Hypothalamus (tissue), 51 donors: Measurements from ENCODE around the gene ABR.
A peak's percentile ranks its signal among the peaks of the same experiment; 100 is the strongest.
"Not testable (repeated sequence)": the region's sequence is repeated elsewhere in the genome, so short reads cannot be mapped to it uniquely, and the experiment has no call there.

Experiments used
- DNase-seq, 51 donors: peaks; one replicate each; lab custom pipeline; 2025; lab: John Stamatoyannopoulos, UW

The ABR gene

GRCh38 chr17:1107777-1108477 is 71.9 kb downstream of the ABR start:
- DNase-seq, result peak in 3 of 51 donors; percentile 20 to 50 (median 35)

- no peak for DNase-seq
Measured at GRCh38 chr17:1107083-1107776, 72.6 kb downstream of the ABR start.

GRCh38 chr17:1104222-1104621 is 75.6 kb downstream of the ABR start:
- no peak for DNase-seq

GRCh38 chr17:1100382-1100781 is 79.4 kb downstream of the ABR start:
- DNase-seq, result peak in 1 of 51 donors; percentile 22

- DNase-seq, result no peak
Measured at GRCh38 chr17:1099242-1099641, 80.5 kb downstream of the ABR start.

GRCh38 chr17:1097972-1098744 is 81.6 kb downstream of the ABR start:
- not testable (repeated sequence) for DNase-seq

GRCh38 chr17:1096215-1096614 is 83.6 kb downstream of the ABR start:
- DNase-seq, result no peak

GRCh38 chr17:1095853-1096173 is 84.0 kb downstream of the ABR start:
- no peak for DNase-seq

- DNase-seq, result peak in 18 of 51 donors; percentile 10 to 52 (median 26)
Measured at GRCh38 chr17:1095090-1095852, 84.5 kb downstream of the ABR start.

GRCh38 chr17:1094591-1094990 is 85.2 kb downstream of the ABR start:
- DNase-seq, result no peak

GRCh38 chr17:1091900-1092299 is 87.9 kb downstream of the ABR start:
- DNase-seq, result no peak

GRCh38 chr17:1091190-1091534 is 88.6 kb downstream of the ABR start:
- no peak for DNase-seq

- no peak for DNase-seq
Measured at GRCh38 chr17:1090465-1091189, 89.2 kb downstream of the ABR start.

GRCh38 chr17:1089915-1090314 is 89.9 kb downstream of the ABR start:
- peak in 35 of 51 donors; percentile 21 to 79 (median 47) for DNase-seq

GRCh38 chr17:1087381-1088241 is 92.2 kb downstream of the ABR start:
- peak in 35 of 51 donors; percentile 24 to 84 (median 62) for DNase-seq

- peak in 1 of 51 donors; percentile 19 for DNase-seq
Measured at GRCh38 chr17:1083451-1084187, 96.2 kb downstream of the ABR start.

- DNase-seq, result no peak
Measured at GRCh38 chr17:1082579-1082978, 97.2 kb downstream of the ABR start.

GRCh38 chr17:1078831-1079561 is 100.8 kb downstream of the ABR start:
- DNase-seq, result peak in 17 of 51 donors; percentile 8 to 55 (median 30)
